SK-N-SH (cell line): Measurements from ENCODE around the gene COPZ1. TPM values are rescaled to one million over a fixed set of nuclear protein-coding genes. Genes with fewer than 3 reads are reported as not detected.

Experiments
- CTCF ChIA-PET: fragments of 300-600, 350-600 bp; formaldehyde crosslinking; extraction: SDS; loops from one replicate; lab custom pipeline; 2021; lab: Yijun Ruan, JAX
- POLR2A ChIA-PET: fragments of 350-600 bp; sonication (Branson Sonifier 250); formaldehyde crosslinking; extraction: SDS; loops from one replicate; lab custom pipeline; 2020; ENCODE audit warnings: antibody characterized with exemption, inconsistent platforms; lab: Yijun Ruan, JAX
- DNase-seq: peaks from one replicate; pipeline ENCODE4 v3.0.0; 2012
- H2AFZ ChIP-seq: fragments of 200-600 bp; sonication (generic); 2 replicates; pipeline ENCODE4 v1.8.1; 2016; ENCODE audit warnings: antibody characterized with exemption, mild to moderate bottlenecking, low read depth
- H3F3A ChIP-seq: fragments of 200-600 bp; sonication (generic); replicated peaks from 2 replicates; pipeline ENCODE3; 2016; ENCODE audit warnings: antibody characterized with exemption, mild to moderate bottlenecking; ENCODE audit not compliant: insufficient read depth
- H3K27ac ChIP-seq, 2 experiments: fragments of 200-500 bp in 1 of 2; fragments of 200-600 bp in 1 of 2; sonication (Bioruptor generic) in 1 of 2; sonication (generic), shearing (Covaris generic) in 1 of 2; 2 replicates each; pipeline versions ENCODE4 v1.5.1 to v1.6.1; 2014 to 2016; ENCODE audit warnings: low read depth in 2 of 2, inconsistent platforms in 1 of 2, low read length in 1 of 2, mild to moderate bottlenecking in 1 of 2, mixed read lengths in 1 of 2
- H3K27me3 ChIP-seq: fragments of 200-600 bp; sonication (generic), shearing (Covaris generic); 2 replicates; pipeline ENCODE4 v1.6.1; 2016; ENCODE audit warnings: mixed run types; ENCODE audit not compliant: insufficient read depth
- H3K36me3 ChIP-seq, 2 experiments: fragments of 200-500 bp in 1 of 2; fragments of 200-600 bp in 1 of 2; sonication (Bioruptor generic) in 1 of 2; sonication (generic) in 1 of 2; replicated peaks in 1 of 2; 2 replicates each; pipeline versions ENCODE3 to v1.5.1; 2014 to 2016; ENCODE audit warnings: low read length in 1 of 2, mild to moderate bottlenecking in 1 of 2; ENCODE audit not compliant: insufficient read depth in 2 of 2, control insufficient read depth in 1 of 2
- H3K4me1 ChIP-seq, 2 experiments: fragments of 200-500 bp in 1 of 2; fragments of 200-600 bp in 1 of 2; sonication (Bioruptor generic) in 1 of 2; sonication (generic), shearing (Covaris generic) in 1 of 2; 2 replicates each; pipeline versions ENCODE4 v1.5.1 to v1.6.1; 2014 to 2016; ENCODE audit warnings: low read depth in 1 of 2, low read length in 1 of 2, mixed run types in 1 of 2; ENCODE audit not compliant: insufficient read depth in 2 of 2, control insufficient read depth in 1 of 2
- H3K4me2 ChIP-seq: fragments of 200-600 bp; sonication (generic), shearing (Covaris generic); 2 replicates; pipeline ENCODE4 v1.6.1; 2017; ENCODE audit warnings: mixed run types
- H3K4me3 ChIP-seq, 2 experiments: fragments of 200-500 bp in 1 of 2; fragments of 200-600 bp in 1 of 2; sonication (Bioruptor generic) in 1 of 2; sonication (generic), shearing (Covaris generic) in 1 of 2; 2 replicates each; pipeline versions ENCODE4 v1.5.1 to v1.8.1; 2014 to 2016; ENCODE audit warnings: low read depth in 2 of 2, inconsistent platforms in 1 of 2, low read length in 1 of 2, mild to moderate bottlenecking in 1 of 2, mixed read lengths in 1 of 2, moderate library complexity in 1 of 2
- H3K79me2 ChIP-seq: fragments of 200-600 bp; sonication (generic); 2 replicates; pipeline ENCODE4 v1.8.1; 2017; ENCODE audit warnings: mild to moderate bottlenecking; ENCODE audit not compliant: insufficient read depth
- H3K9ac ChIP-seq: fragments of 200-600 bp; sonication (generic); 2 replicates; pipeline ENCODE4 v1.6.1; 2017; ENCODE audit warnings: mixed run types
- H3K9me2 ChIP-seq: fragments of 200-600 bp; sonication (generic); 2 replicates; pipeline ENCODE4 v1.6.1; 2017; ENCODE audit warnings: mixed run types
- H3K9me3 ChIP-seq: fragments of 200-600 bp; sonication (generic); 2 replicates; pipeline ENCODE4 v1.6.1; 2017; ENCODE audit warnings: mixed run types, mild to moderate bottlenecking, moderate library complexity
- H4K20me1 ChIP-seq: fragments of 200-600 bp; sonication (generic); 2 replicates; pipeline ENCODE4 v1.6.1; 2017; ENCODE audit warnings: mild to moderate bottlenecking, mixed run types; ENCODE audit not compliant: insufficient read depth
- EP300 ChIP-seq, 2 experiments: IDR thresholded peaks; 2 replicates each; pipeline versions ENCODE4 v1.4.0 to v1.6.1; 2012; ENCODE audit warnings: borderline replicate concordance in 1 of 2, low read depth in 1 of 2, low read length in 1 of 2
- FOSL2 ChIP-seq: IDR thresholded peaks from 2 replicates; pipeline ENCODE4 v1.4.0; 2012; ENCODE audit warnings: low read depth, mild to moderate bottlenecking, moderate library complexity, borderline replicate concordance
- MAX ChIP-seq: IDR thresholded peaks from 2 replicates; pipeline ENCODE4 v1.4.0; 2012; ENCODE audit warnings: low read depth
- PBX3 ChIP-seq: IDR thresholded peaks from 2 replicates; pipeline ENCODE4; 2012
- POLR2AphosphoS5 ChIP-seq: IDR thresholded peaks from 2 replicates; pipeline ENCODE4 v1.6.1; 2012; ENCODE audit warnings: low read depth, low read length
- RCOR1 ChIP-seq: fragments of 150-350 bp; IDR thresholded peaks from 2 replicates; pipeline ENCODE4 v1.6.1; 2017; ENCODE audit warnings: antibody characterized with exemption, low read length
- RFX5 ChIP-seq: IDR thresholded peaks from 2 replicates; pipeline ENCODE4 v1.6.1; 2012; ENCODE audit warnings: mild to moderate bottlenecking, improper control_type of control experiment, low read length
- SIN3A ChIP-seq: IDR thresholded peaks from 2 replicates; pipeline ENCODE4 v1.6.1; 2012; ENCODE audit warnings: low read depth, mild to moderate bottlenecking, low read length, moderate library complexity, borderline replicate concordance
- TCF12 ChIP-seq: IDR thresholded peaks from 2 replicates; pipeline ENCODE4 v1.4.0; 2012
- TEAD4 ChIP-seq: IDR thresholded peaks from 2 replicates; pipeline ENCODE4 v1.4.0; 2012; ENCODE audit warnings: mild to moderate bottlenecking, borderline replicate concordance; ENCODE audit not compliant: insufficient read depth
- WGBS: methylation state at CpG from one replicate; pipeline ENCODE4 v1.1.6; 2017; ENCODE audit warnings: low lambda C conversion rate; 5-methylcytosine and 5-hydroxymethylcytosine counted together
- polyA plus RNA-seq, 3 experiments: library from polyadenylated mRNA; depleted of rRNA; stranded (reverse); fragments of >200 nt; gene quantifications; 2 replicates each; pipeline ENCODE4 v1.2.3, GENCODE V29; 2012

The COPZ1 gene
- polyA plus RNA-seq, 1 of the 3 experiments (the other 2 are of a cell fraction), result 111 TPM

- Histone ChIP-seq H3K9me2 (no peaks in the 10 kb centered on the region), H3K27me3 (no peaks in the 10 kb centered on the region), H3K4me2 (no peak overlapping the region), H2AFZ (no peak overlapping the region), H3K9me3 (no peaks in the 10 kb centered on the region), H3K9ac (no peak overlapping the region), H4K20me1 (no peaks in the 10 kb centered on the region), H3K79me2 (no peaks in the 10 kb centered on the region), H3K27ac (no peak overlapping the region), H3K36me3 (no peaks in the 10 kb centered on the region), H3K4me1 (peaks cover 0 to 46% of the 10 kb centered on the region in 2 experiments; a peak in 1 of 4 replicates), H3K4me3 (no peak overlapping the region), H3F3A (peaks cover 12% of the 10 kb centered on the region)
- CTCF ChIA-PET, result interaction anchor here (1.1 to 11.1 kb wide), 8 partner anchors 9 to 168 kb away, joined by 3 to 118 read pairs (median 13); no protein-coding TSS in a partner anchor
- POLR2A ChIA-PET, result no interaction called here
- no peak for DNase-seq
- 89% methylated on average over 3 of the region's 3 CpGs for WGBS
- no peak for TF ChIP-seq TCF12
- TF ChIP-seq FOSL2, result peak; percentile 31; the same call in 1 of the 2 replicates
- no peak for TF ChIP-seq PBX3
Observed at GRCh38 chr12:54383041-54383609, 58.2 kb downstream of the COPZ1 start.

GRCh38 chr12:54384591-54385041 lies 59.7 kb downstream of the COPZ1 start, which contains the start of gene ZNF385A:
TSS of gene ZNF385A (minus strand) at chr12:54384733. CDS start at chr12:54384514, 219 bp downstream.
- POLR2A ChIA-PET, result no interaction called here
- TF ChIP-seq POLR2AphosphoS5 (no peak), TCF12 (no peak), EP300 (IDR thresholded peaks at IDR 0.05; ENCODE audit: borderline replicate concordance in 1 of 2, low read depth in 1 of 2, low read length in 1 of 2) (no peak), MAX (no peak), PBX3 (no peak), TEAD4 (no peak), RFX5 (no peak), RCOR1 (no peak), SIN3A (no peak)
- WGBS, result 80% methylated on average over 1 of the region's 1 CpG
- no peak within 1 kb of the TSS for H3K4me3 ChIP-seq
- H3K4me1 ChIP-seq, result peaks cover 0 to 39% of the 10 kb centered on the region in 2 experiments; a peak in 1 of 4 replicates
- H3K27ac ChIP-seq, result peak within 1 kb of the TSS in 1 of 2 experiments; percentile 12; a peak in 1 of 4 replicates
- no peaks in the 10 kb centered on the region for H3K9me3 ChIP-seq
- no peak within 1 kb of the TSS for H3K4me2 ChIP-seq
- peaks cover 9% of the 10 kb centered on the region for H3F3A ChIP-seq
- CTCF ChIA-PET, result interaction anchor here (0.8 to 11.1 kb wide), 14 partner anchors 12 to 400 kb away, joined by 3 to 118 read pairs (median 4); partner anchors contain the start of genes COPZ1 and HOXC10
- DNase-seq, result no peak
- H2AFZ ChIP-seq, result no peak within 1 kb of the TSS
- H3K9me2 ChIP-seq, result no peaks in the 10 kb centered on the region
- H4K20me1 ChIP-seq, result no peaks in the 10 kb centered on the region
- H3K36me3 ChIP-seq, result no peaks in the 10 kb centered on the region
- no peaks in the 10 kb centered on the region for H3K79me2 ChIP-seq
- no peaks in the 10 kb centered on the region for H3K27me3 ChIP-seq
- no peak within 1 kb of the TSS for H3K9ac ChIP-seq
